ENCODE measurements around the gene SNX9. TPM values are rescaled to one million over a fixed set of nuclear protein-coding genes. Genes with fewer than 3 reads are reported as not detected.
A peak's percentile ranks its signal among the peaks of the same experiment; 100 is the strongest.

The SNX9 gene
- total RNA-seq, 2 experiments from 2014 or later: 59.3 to 59.7 TPM

DNA sequence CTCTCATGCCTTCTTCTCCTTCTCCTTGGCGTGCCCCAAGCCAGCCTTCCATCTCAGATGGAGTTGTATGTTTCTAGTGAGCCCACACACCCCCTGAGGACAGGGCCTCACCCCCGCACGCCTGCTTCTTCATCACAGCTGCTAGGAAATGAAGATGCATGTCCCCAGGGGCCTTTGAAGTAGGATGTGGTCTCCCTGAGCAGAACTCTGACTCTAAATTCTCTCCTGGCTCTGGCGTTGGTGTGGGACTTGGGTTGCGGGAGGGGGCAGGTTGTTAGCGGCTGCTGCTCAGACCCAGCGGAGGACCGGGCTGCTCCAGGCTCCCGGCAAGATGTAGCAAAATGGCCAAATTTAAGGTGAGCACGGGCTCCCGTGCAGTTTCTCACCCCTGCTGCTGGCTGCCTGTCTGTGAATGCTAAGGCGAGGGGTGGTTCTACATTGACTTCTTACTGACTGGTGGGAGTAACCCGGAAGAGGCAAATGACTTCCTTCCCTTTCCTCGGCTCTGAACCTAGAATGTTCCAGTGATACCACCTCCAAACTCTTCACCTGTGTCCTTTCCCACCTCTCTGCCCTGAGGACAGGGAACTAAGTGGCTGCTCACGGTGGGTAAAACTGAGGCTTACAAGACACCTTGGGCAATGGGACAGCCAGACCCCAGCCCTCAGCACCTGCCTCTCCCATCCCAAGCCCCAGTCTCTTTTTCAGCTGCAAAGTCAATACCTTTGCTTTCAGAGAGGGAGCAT is 167.4 kb downstream of the SNX9 start:
- peak; percentile 60 for DNase-seq
- no peaks in the 10 kb centered on the region for H3K36me3 Mint-ChIP-seq
- ChIA-PET CTCF (interaction anchor here (0.6 to 1.7 kb wide), 3 partner anchors 9 to 83 kb away, joined by 3 to 7 read pairs (median 3); partner anchors contain the start of gene SYNJ2), POLR2A (interaction anchor here (0.6 kb wide), 1 partner anchor 43 kb away, joined by 3 read pairs; no protein-coding TSS in a partner anchor)
- no peaks in the 10 kb centered on the region for H3K27me3 Mint-ChIP-seq
- peaks cover 34% of the 10 kb centered on the region for H3K4me1 Mint-ChIP-seq (ENCODE audit: low read depth)
- intact Hi-C loops (cut with micrococcal nuclease): no loop called here
- no peaks in the 10 kb centered on the region for H3K9me3 Mint-ChIP-seq
- H3K4me3 Mint-ChIP-seq: peak overlapping the region; percentile 50
- no peak overlapping the region for H3K27ac Mint-ChIP-seq

DNA sequence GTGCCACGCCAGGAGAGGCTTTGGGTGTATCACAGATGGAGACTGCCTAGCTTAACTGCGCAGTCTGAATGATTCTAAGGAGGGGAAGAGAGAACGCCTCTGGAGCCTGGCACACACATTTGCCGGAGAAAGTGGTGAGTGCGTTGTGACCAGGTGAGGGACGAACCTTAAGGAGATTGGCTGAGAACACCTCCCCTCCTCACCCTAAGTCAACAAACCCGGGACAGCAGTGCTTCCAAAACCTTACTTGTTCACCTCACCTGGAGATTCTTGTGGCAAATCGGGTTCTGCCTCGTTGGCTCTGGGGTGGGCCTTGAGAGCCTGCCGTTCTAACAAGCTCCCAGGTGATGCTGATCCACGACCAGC is 168.0 kb downstream of the SNX9 start:
- H3K4me3 Mint-ChIP-seq: no peak overlapping the region
- peaks cover 36% of the 10 kb centered on the region for H3K4me1 Mint-ChIP-seq (ENCODE audit: low read depth)
- no peaks in the 10 kb centered on the region for H3K36me3 Mint-ChIP-seq
- POLR2A ChIA-PET: no interaction called here
- no peaks in the 10 kb centered on the region for H3K27me3 Mint-ChIP-seq
- CTCF ChIA-PET: interaction anchor here (1.0 kb wide), 1 partner anchor 9 kb away, joined by 3 read pairs; the partner anchor contains the start of gene SYNJ2
- intact Hi-C loops (cut with micrococcal nuclease): no loop called here
- DNase-seq: no peak
- H3K9me3 Mint-ChIP-seq: no peaks in the 10 kb centered on the region
- no peak overlapping the region for H3K27ac Mint-ChIP-seq

DNA sequence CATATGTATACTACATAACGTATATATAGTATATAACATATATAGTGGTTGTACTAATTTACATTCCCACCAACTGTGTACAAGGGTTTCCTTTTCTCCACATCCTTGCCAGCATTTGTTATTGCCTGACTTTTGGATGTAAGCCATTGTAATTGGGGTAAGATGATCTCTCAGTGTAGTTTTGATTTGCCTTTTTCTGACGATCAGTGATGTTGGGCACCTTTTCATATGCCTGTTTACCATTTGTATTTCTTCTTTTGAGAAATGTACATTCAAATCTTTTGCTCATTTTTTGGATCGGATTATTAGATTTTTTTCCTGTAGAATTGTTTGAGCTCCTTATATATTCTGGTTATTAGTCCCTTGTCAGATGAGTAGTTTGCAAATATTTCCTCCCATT is 170.0 kb downstream of the SNX9 start:
- CTCF ChIA-PET: no interaction called here
- no peaks in the 10 kb centered on the region for H3K27me3 Mint-ChIP-seq
- H3K4me3 Mint-ChIP-seq: no peak overlapping the region
- H3K9me3 Mint-ChIP-seq: no peaks in the 10 kb centered on the region
- DNase-seq: no peak
- intact Hi-C loops (cut with micrococcal nuclease): no loop called here
- H3K27ac Mint-ChIP-seq: no peak overlapping the region
- POLR2A ChIA-PET: no interaction called here
- H3K36me3 Mint-ChIP-seq: no peaks in the 10 kb centered on the region
- H3K4me1 Mint-ChIP-seq (ENCODE audit: low read depth): peaks cover 42% of the 10 kb centered on the region

DNA sequence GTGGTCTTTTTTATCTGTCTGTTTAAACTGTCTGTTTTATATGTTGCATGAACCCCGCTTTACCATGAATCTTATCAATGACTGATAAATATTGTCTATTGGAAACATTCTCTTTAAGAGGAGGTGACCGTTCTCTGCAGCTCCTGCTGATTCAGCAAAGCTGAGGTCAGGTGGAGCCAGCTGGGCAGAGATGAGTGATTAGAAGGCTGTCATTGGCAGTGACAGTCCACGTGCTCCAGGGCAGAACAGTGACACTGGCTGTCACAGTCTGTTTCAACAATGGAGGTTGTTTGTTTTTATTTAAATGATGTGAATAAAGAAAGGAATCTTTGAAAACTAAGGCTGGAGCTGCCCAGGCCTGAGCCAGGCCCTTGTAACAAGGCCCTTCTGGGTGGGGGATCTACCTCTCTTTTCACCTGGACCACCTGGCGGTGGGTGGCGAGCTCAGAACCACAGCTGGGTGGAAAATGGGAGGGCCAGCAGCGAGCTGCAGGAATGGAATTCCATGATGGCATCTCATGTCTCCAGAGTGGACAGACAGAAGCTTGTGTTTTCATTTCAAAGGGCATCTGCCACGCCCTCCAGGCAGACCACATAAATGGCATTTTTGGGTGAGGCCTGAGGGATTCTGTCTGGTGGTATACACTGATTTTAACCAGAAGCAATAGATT is 171.2 kb downstream of the SNX9 start:
- Mint-ChIP-seq H3K36me3 (no peaks in the 10 kb centered on the region), H3K27me3 (no peaks in the 10 kb centered on the region), H3K9me3 (no peaks in the 10 kb centered on the region), H3K27ac (no peak overlapping the region), H3K4me3 (no peak overlapping the region), H3K4me1 (ENCODE audit: low read depth) (peaks cover 38% of the 10 kb centered on the region)
- intact Hi-C loops (cut with micrococcal nuclease): no loop called here
- ChIA-PET POLR2A (no interaction called here), CTCF (interaction anchor here (1.9 to 2.0 kb wide), 2 partner anchors 12 to 32 kb away, joined by 6 to 9 read pairs; partner anchors contain the start of gene SYNJ2)
- no peak for DNase-seq

Other genes starting within 250 kb of the SNX9 start
- gene SYNJ2, start 158.6 kb downstream of the SNX9 start, total RNA-seq: 10 to 100 TPM; 32.2 to 32.3 TPM